Transverse colon (tissue), 4 donors: ENCODE data around the gene NAA15. TPM values are rescaled to one million over a fixed set of nuclear protein-coding genes. Genes with fewer than 3 reads are reported as not detected.
A peak's percentile ranks its signal among the peaks of the same experiment; 100 is the strongest.

Source experiments
- DNase-seq: peaks from one replicate; pipeline ENCODE4 v3.0.0-alpha.2; 2019
- H3K27ac ChIP-seq, 4 donors: fragments of 200-600 bp; sonication (generic); 2 replicates each; pipeline ENCODE4 v1.5.1; 2016 to 2018; ENCODE audit warnings: inconsistent platforms in 4 of 4
- H3K27me3 ChIP-seq: fragments of 200-600 bp; sonication (generic); 2 replicates; pipeline ENCODE4 v1.5.1; 2017; ENCODE audit warnings: inconsistent platforms
- H3K36me3 ChIP-seq, 4 donors: fragments of 200-600 bp; sonication (generic); 2 replicates each; pipeline ENCODE4 v1.5.1; 2017 to 2019; ENCODE audit warnings: inconsistent platforms in 4 of 4
- H3K4me1 ChIP-seq, 4 donors: fragments of 200-600 bp; sonication (generic); 2 replicates each; pipeline ENCODE4 v1.5.1; 2017 to 2020; ENCODE audit warnings: inconsistent platforms in 4 of 4
- H3K4me3 ChIP-seq, 4 donors: fragments of 200-600 bp; sonication (generic); 1 replicate in 1 of 4; 2 replicates in 3 of 4; pipeline versions ENCODE4 v1.5.1 to v1.6.1; 2017 to 2019; ENCODE audit warnings: inconsistent platforms in 4 of 4
- H3K9me3 ChIP-seq, 2 donors: fragments of 200-600 bp; sonication (generic); 2 replicates each; pipeline ENCODE4 v1.5.1; 2017 to 2019; ENCODE audit warnings: inconsistent platforms in 2 of 2
- EP300 ChIP-seq: sonication (generic); formaldehyde crosslinking; IDR thresholded peaks from one replicate; pipeline ENCODE4 v1.6.1; 2017; ENCODE audit warnings: antibody characterized with exemption, low read depth
- POLR2A ChIP-seq: fragments of 450-650 bp; IDR thresholded peaks from one replicate; pipeline ENCODE4 v1.6.1; 2016; ENCODE audit warnings: antibody characterized with exemption, mild to moderate bottlenecking, moderate library complexity
- POLR2AphosphoS5 ChIP-seq, 3 donors: sonication (generic); formaldehyde crosslinking; IDR thresholded peaks; one replicate each; pipeline ENCODE4 v1.6.1; 2016; ENCODE audit warnings: antibody characterized with exemption in 3 of 3
- whole genome bisulfite sequencing, 2 donors: methylation state at CpG; one replicate each; pipeline ENCODE4 v1.1.5; 2018; ENCODE audit warnings: low coverage in 1 of 2; 5-methylcytosine and 5-hydroxymethylcytosine counted together
- in situ Hi-C, 4 donors: fragments of 200-750 bp; cut with MboI; loops; one replicate each; pipeline versions ENCODE4 v1.15.0 to v1.15.1; 2017; ENCODE audit warnings: low sequenced_read_pairs in 3 of 4, low pct_ligation_motif_present in 1 of 4, low pct_unique_long_range_greater_than_20kb in 1 of 4
- intact Hi-C: fragments of 100-400 bp; cut with DNase I; formaldehyde crosslinking; loops from one replicate; pipeline ENCODE4 v1.15.1; 2023; ENCODE audit warnings: low total_unique reads
- total RNA-seq, 4 donors: library from RNA; depleted of rRNA; stranded (reverse); fragments of >200 nt; gene quantifications; one replicate each; pipeline ENCODE4 v1.1.0, GENCODE V29; 2016
- TF ChIP-seq, protein P1 (sequence below), 5 experiments: fragments of 200-600 bp in 3 of 5; fragments of 450-650 bp in 2 of 5; sonication (generic) in 3 of 5; IDR thresholded peaks; 1 replicate in 2 of 5; 2 replicates in 3 of 5; pipeline ENCODE4 v1.5.1; 2016 to 2017; ENCODE audit warnings: antibody characterized with exemption in 5 of 5, inconsistent platforms in 3 of 5, mild to moderate bottlenecking in 2 of 5, moderate library complexity in 1 of 5

Gene NAA15
- total RNA-seq, 4 donors from 2014 or later, result 5.0 to 23.7 (median 10.1) TPM

DNA sequence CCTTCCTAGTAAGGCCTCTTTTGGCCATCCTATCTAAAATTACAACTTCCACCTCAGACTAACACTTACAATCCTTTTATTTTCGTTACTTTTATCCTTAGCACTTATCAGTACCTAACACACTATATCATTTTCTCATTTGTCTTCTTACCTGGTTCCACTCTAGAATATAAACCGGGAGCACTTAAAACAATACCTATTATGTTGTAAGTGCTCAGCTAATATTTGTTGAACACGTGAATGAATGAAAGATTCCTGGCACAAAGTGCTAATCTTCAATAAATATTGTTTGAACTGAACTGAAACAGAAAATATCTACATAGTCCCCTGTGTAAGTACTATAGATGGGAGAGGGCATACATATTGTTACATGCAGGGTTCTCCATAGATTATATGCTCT, 35.7 kb upstream of the NAA15 start:
- WGBS, 2 donors, result 55 to 58% methylated on average over 3 of the region's 3 CpGs
- intact Hi-C loops, result no loop called here
- DNase-seq, result no peak
- TF ChIP-seq EP300 (no peak), POLR2A (no peak), POLR2AphosphoS5 (IDR thresholded peaks at IDR 0.05) (no peak)
- TF ChIP-seq, protein P1, sequence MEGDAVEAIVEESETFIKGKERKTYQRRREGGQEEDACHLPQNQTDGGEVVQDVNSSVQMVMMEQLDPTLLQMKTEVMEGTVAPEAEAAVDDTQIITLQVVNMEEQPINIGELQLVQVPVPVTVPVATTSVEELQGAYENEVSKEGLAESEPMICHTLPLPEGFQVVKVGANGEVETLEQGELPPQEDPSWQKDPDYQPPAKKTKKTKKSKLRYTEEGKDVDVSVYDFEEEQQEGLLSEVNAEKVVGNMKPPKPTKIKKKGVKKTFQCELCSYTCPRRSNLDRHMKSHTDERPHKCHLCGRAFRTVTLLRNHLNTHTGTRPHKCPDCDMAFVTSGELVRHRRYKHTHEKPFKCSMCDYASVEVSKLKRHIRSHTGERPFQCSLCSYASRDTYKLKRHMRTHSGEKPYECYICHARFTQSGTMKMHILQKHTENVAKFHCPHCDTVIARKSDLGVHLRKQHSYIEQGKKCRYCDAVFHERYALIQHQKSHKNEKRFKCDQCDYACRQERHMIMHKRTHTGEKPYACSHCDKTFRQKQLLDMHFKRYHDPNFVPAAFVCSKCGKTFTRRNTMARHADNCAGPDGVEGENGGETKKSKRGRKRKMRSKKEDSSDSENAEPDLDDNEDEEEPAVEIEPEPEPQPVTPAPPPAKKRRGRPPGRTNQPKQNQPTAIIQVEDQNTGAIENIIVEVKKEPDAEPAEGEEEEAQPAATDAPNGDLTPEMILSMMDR (IDR thresholded peaks at IDR 0.05), result no peak
- in situ Hi-C loops, result no loop called here
- H3K4me1 ChIP-seq, result peaks cover 7 to 17% (median 9%) of the 10 kb centered on the region in 4 donors
- no peaks in the 10 kb centered on the region for H3K9me3 ChIP-seq
- H3K27ac ChIP-seq, result peak overlapping the region in 1 of 4 donors; percentile 71
- H3K36me3 ChIP-seq, result no peaks in the 10 kb centered on the region
- H3K27me3 ChIP-seq, result no peaks in the 10 kb centered on the region
- H3K4me3 ChIP-seq, result no peak overlapping the region

DNA sequence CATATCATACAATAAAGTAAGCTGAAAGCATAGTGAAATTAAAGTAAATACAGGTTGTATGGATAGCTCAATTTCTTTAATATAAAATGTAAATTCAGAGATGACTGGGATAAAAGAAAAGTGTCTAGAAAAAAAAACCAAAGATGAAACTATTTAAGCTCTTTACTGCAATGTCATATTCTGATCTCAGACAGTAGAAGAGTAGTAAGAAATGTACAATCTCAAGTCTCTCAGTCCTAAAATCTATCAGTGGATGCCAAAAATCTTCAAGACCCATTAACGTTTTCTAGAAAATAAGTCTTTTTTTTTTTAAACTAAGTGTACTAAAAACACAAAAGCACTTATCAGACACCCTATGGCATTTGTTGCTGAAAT, 35.1 kb upstream of the NAA15 start:
- WGBS, 2 donors, result 5 to 13% methylated on average over 1 of the region's 1 CpG
- H3K9me3 ChIP-seq, result no peaks in the 10 kb centered on the region
- H3K4me3 ChIP-seq, result peak overlapping the region in 3 of 4 donors; percentile 17 to 46 (median 21)
- TF ChIP-seq, protein P1 (IDR thresholded peaks at IDR 0.05), result no peak
- TF ChIP-seq POLR2AphosphoS5 (IDR thresholded peaks at IDR 0.05), result no peak
- TF ChIP-seq POLR2A, result no peak
- TF ChIP-seq EP300, result no peak
- H3K27ac ChIP-seq, result peak overlapping the region; percentile 62 to 72 (median 69)
- intact Hi-C loops, result no loop called here
- in situ Hi-C loops, result no loop called here
- no peaks in the 10 kb centered on the region for H3K27me3 ChIP-seq
- H3K4me1 ChIP-seq, result peaks cover 7 to 17% (median 9%) of the 10 kb centered on the region in 4 donors
- no peak for DNase-seq
- H3K36me3 ChIP-seq, result no peaks in the 10 kb centered on the region

DNA sequence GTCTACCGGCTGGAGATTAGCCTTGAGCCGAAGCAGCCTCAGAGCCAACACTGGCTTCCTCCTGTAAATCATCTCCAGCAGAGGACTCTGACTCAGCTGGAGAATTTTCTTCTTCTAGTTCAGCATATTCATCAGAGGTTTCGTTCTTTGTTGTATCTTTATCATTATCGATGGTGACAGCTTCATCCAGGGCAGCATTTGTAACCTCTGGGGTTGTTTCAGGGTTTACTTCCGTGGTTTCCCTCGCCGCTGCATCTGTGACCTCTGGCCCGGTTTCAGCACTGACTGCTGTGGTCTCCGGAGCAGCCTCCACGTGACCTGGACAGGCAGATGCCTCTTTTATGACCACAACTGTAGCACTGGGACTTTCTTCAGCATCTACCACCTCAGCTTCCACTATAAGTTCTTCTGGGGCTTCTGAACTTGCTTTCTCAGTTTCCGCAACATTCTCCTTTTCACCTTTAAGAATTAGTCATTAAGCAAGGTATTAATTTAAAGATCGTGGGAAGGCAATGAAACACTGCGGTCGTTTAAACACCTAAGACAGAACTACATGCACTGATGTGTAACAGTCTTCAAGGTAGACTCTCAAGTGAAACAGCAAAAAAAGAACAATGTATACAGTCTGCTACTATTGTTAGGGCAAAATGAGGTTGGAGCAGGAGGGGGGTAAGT, 34.6 kb upstream of the NAA15 start:
- DNase-seq, result peak; percentile 86
- H3K36me3 ChIP-seq, result no peaks in the 10 kb centered on the region
- peaks cover 7 to 17% (median 9%) of the 10 kb centered on the region in 4 donors for H3K4me1 ChIP-seq
- peak overlapping the region; percentile 62 to 72 (median 69) for H3K27ac ChIP-seq
- in situ Hi-C loops (no loop called here), intact Hi-C loops (no loop called here)
- peak overlapping the region in 3 of 4 donors; percentile 17 to 46 (median 21) for H3K4me3 ChIP-seq
- TF ChIP-seq POLR2A (no peak), POLR2AphosphoS5 (IDR thresholded peaks at IDR 0.05) (peak in 1 of 3 donors; percentile 11)
- TF ChIP-seq, protein P1 (IDR thresholded peaks at IDR 0.05), result no peak
- H3K27me3 ChIP-seq, result no peaks in the 10 kb centered on the region
- whole genome bisulfite sequencing, 2 donors, result 10 to 13% methylated on average over 7 to 14 of the region's 14 CpGs
- no peaks in the 10 kb centered on the region for H3K9me3 ChIP-seq

DNA sequence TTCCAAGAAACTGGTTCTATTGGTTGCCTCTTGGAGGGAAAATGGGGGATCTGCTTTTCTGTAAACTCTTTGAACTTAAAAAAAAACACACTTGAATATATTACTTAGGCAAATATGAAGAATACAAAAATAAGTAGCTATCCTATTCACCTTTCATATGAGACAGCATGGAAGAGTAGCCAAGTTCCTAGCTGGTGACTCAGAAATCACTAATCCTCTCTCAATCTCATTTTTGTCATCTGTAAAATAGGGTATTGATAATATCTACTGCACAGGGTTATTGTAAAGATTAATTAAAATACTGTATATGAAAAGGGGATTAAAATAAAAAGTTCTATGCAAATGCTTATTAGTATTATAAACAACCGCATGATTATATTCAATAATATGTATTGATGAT, 34.0 kb upstream of the NAA15 start:
- DNase-seq, result no peak
- WGBS, 2 donors, result 95 to 98% methylated on average over 1 of the region's 1 CpG
- peaks cover 7 to 17% (median 9%) of the 10 kb centered on the region in 4 donors for H3K4me1 ChIP-seq
- no peak overlapping the region for H3K4me3 ChIP-seq
- H3K36me3 ChIP-seq, result no peaks in the 10 kb centered on the region
- H3K9me3 ChIP-seq, result no peaks in the 10 kb centered on the region
- no peaks in the 10 kb centered on the region for H3K27me3 ChIP-seq
- in situ Hi-C loops, result no loop called here
- H3K27ac ChIP-seq, result peak overlapping the region in 2 of 4 donors; percentile 71 to 72
- intact Hi-C loops, result no loop called here
- TF ChIP-seq EP300, result no peak
- no peak for TF ChIP-seq POLR2A
- no peak for TF ChIP-seq POLR2AphosphoS5 (IDR thresholded peaks at IDR 0.05)
- TF ChIP-seq, protein P1 (IDR thresholded peaks at IDR 0.05), result no peak
